ENCODE results near the gene CNTNAP2. TPM values are rescaled to one million over a fixed set of nuclear protein-coding genes. Genes with fewer than 3 reads are reported as not detected.

The CNTNAP2 gene
- total and polyA plus RNA-seq, 7 experiments from 2014 or later, result 0.02 to 0.48 (median 0.24) TPM; not detected in 2

- CTCF ChIA-PET, result interaction anchor here (0.7 to 1.2 kb wide), 2 partner anchors 10 to 13 kb away, joined by 3 to 4 read pairs; no protein-coding TSS in a partner anchor
- Mint-ChIP-seq H3K27me3 (peaks cover 0 to 16% (median 7%) of the 10 kb centered on the region in 5 donors), H3K27ac (no peak overlapping the region), H3K4me3 (no peak overlapping the region), H3K9me3 (no peaks in the 10 kb centered on the region), H3K4me1 (peaks cover 8 to 15% (median 9%) of the 10 kb centered on the region in 7 donors), H3K36me3 (no peaks in the 10 kb centered on the region)
- H3K4me1 ChIP-seq (ENCODE audit: control insufficient read depth in 2 of 2, insufficient read depth in 2 of 2, low read length in 2 of 2), result peaks cover 0 to 5% of the 10 kb centered on the region in 2 donors
- intact Hi-C loops (cut with micrococcal nuclease), result loop anchor here (5.0 to 10.0 kb wide), 2 partner anchors 264 to 1013 kb away; no protein-coding TSS in a partner anchor
- no peaks in the 10 kb centered on the region for H3K27me3 ChIP-seq (ENCODE audit: control insufficient read depth in 2 of 2, insufficient read depth in 2 of 2, low read length in 2 of 2)
- POLR2A ChIA-PET, result no interaction called here
- H3K4me3 ChIP-seq (ENCODE audit: low read length), result no peak overlapping the region
- ATAC-seq (no peak), DNase-seq (no peak)
- no peak overlapping the region for H3K27ac ChIP-seq (ENCODE audit: low read depth, low read length)
- no peaks in the 10 kb centered on the region for H3K9me3 ChIP-seq (ENCODE audit: control insufficient read depth in 2 of 3, low read length in 3 of 3)
- H3K36me3 ChIP-seq (ENCODE audit: control insufficient read depth in 2 of 3, insufficient read depth in 3 of 3, low read length in 3 of 3), result no peaks in the 10 kb centered on the region
These were observed 2144.0 kb downstream of the CNTNAP2 start for GRCh38 chr7:148260599-148260998.

- Histone ChIP-seq H3K27me3 (ENCODE audit: control insufficient read depth in 2 of 2, insufficient read depth in 2 of 2, low read length in 2 of 2) (no peaks in the 10 kb centered on the region), H3K27ac (ENCODE audit: low read depth, low read length) (no peak overlapping the region), H3K4me1 (ENCODE audit: control insufficient read depth in 2 of 2, insufficient read depth in 2 of 2, low read length in 2 of 2) (peaks cover 0 to 5% of the 10 kb centered on the region in 2 donors), H3K4me3 (ENCODE audit: low read length) (no peak overlapping the region), H3K36me3 (ENCODE audit: control insufficient read depth in 2 of 3, insufficient read depth in 3 of 3, low read length in 3 of 3) (no peaks in the 10 kb centered on the region), H3K9me3 (ENCODE audit: control insufficient read depth in 2 of 3, low read length in 3 of 3) (no peaks in the 10 kb centered on the region)
- ATAC-seq (no peak), DNase-seq (no peak)
- intact Hi-C loops (cut with micrococcal nuclease), result loop anchor here (5.0 to 10.0 kb wide), 2 partner anchors 263 to 1014 kb away; no protein-coding TSS in a partner anchor
- Mint-ChIP-seq H3K4me1 (peaks cover 8 to 15% (median 9%) of the 10 kb centered on the region in 7 donors), H3K27me3 (peaks cover 0 to 16% (median 7%) of the 10 kb centered on the region in 5 donors), H3K36me3 (no peaks in the 10 kb centered on the region), H3K4me3 (peak overlapping the region in 2 of 10 donors; percentile 14 to 46), H3K27ac (no peak overlapping the region), H3K9me3 (no peaks in the 10 kb centered on the region)
- CTCF ChIA-PET, result interaction anchor here (1.3 kb wide), 1 partner anchor 10 kb away, joined by 4 read pairs; no protein-coding TSS in a partner anchor
- POLR2A ChIA-PET, result no interaction called here
These were observed 2144.9 kb downstream of the CNTNAP2 start for GRCh38 chr7:148261523-148261922.

GRCh38 chr7:148261996-148262688, 2145.5 kb downstream of the CNTNAP2 start:
- H3K9me3 Mint-ChIP-seq, result no peaks in the 10 kb centered on the region
- peak; percentile 18 for ATAC-seq

GRCh38 chr7:148262721-148263229, 2146.2 kb downstream of the CNTNAP2 start:
- intact Hi-C loops (cut with micrococcal nuclease), result loop anchor here (5.0 to 10.0 kb wide), 2 partner anchors 262 to 1015 kb away; no protein-coding TSS in a partner anchor
- H3K27ac Mint-ChIP-seq, result no peak overlapping the region
- ATAC-seq, result peak; percentile 85

More at GRCh38 chr7:148261996-148262688, 2145.5 kb downstream of the CNTNAP2 start:
- Mint-ChIP-seq H3K27me3 (peaks cover 0 to 16% (median 7%) of the 10 kb centered on the region in 5 donors), H3K36me3 (no peaks in the 10 kb centered on the region), H3K4me1 (peaks cover 8 to 15% (median 9%) of the 10 kb centered on the region in 7 donors), H3K4me3 (peak overlapping the region in 8 of 10 donors; percentile 46 to 75 (median 62)), H3K27ac (no peak overlapping the region)
- intact Hi-C loops (cut with micrococcal nuclease), result loop anchor here (5.0 to 10.0 kb wide), 2 partner anchors 263 to 1015 kb away; no protein-coding TSS in a partner anchor
- H3K4me3 ChIP-seq (ENCODE audit: low read length), result no peak overlapping the region
- H3K27ac ChIP-seq (ENCODE audit: low read depth, low read length), result no peak overlapping the region
- ChIA-PET CTCF (interaction anchor here (0.8 to 1.3 kb wide), 2 partner anchors 9 to 188 kb away, joined by 3 to 4 read pairs; no protein-coding TSS in a partner anchor), POLR2A (no interaction called here)
- H3K36me3 ChIP-seq (ENCODE audit: control insufficient read depth in 2 of 3, insufficient read depth in 3 of 3, low read length in 3 of 3), result no peaks in the 10 kb centered on the region
- peaks cover 0 to 5% of the 10 kb centered on the region in 2 donors for H3K4me1 ChIP-seq (ENCODE audit: control insufficient read depth in 2 of 2, insufficient read depth in 2 of 2, low read length in 2 of 2)
- H3K27me3 ChIP-seq (ENCODE audit: control insufficient read depth in 2 of 2, insufficient read depth in 2 of 2, low read length in 2 of 2), result no peaks in the 10 kb centered on the region
- DNase-seq, result peak in 1 of 9 donors; percentile 1
- no peaks in the 10 kb centered on the region for H3K9me3 ChIP-seq (ENCODE audit: control insufficient read depth in 2 of 3, low read length in 3 of 3)

GRCh38 chr7:148264933-148265557, 2148.4 kb downstream of the CNTNAP2 start:
- Histone ChIP-seq H3K36me3 (ENCODE audit: control insufficient read depth in 2 of 3, insufficient read depth in 3 of 3, low read length in 3 of 3) (no peaks in the 10 kb centered on the region), H3K4me3 (ENCODE audit: low read length) (no peak overlapping the region), H3K9me3 (ENCODE audit: control insufficient read depth in 2 of 3, low read length in 3 of 3) (no peaks in the 10 kb centered on the region), H3K27me3 (ENCODE audit: control insufficient read depth in 2 of 2, insufficient read depth in 2 of 2, low read length in 2 of 2) (no peaks in the 10 kb centered on the region), H3K4me1 (ENCODE audit: control insufficient read depth in 2 of 2, insufficient read depth in 2 of 2, low read length in 2 of 2) (peaks cover 0 to 5% of the 10 kb centered on the region in 2 donors), H3K27ac (ENCODE audit: low read depth, low read length) (no peak overlapping the region)
- no peak overlapping the region for H3K27ac Mint-ChIP-seq
- H3K4me1 Mint-ChIP-seq, result peaks cover 8 to 15% (median 9%) of the 10 kb centered on the region in 7 donors
- peaks cover 0 to 16% (median 9%) of the 10 kb centered on the region in 5 donors for H3K27me3 Mint-ChIP-seq
- no peaks in the 10 kb centered on the region for H3K9me3 Mint-ChIP-seq
- intact Hi-C loops (cut with micrococcal nuclease), result loop anchor here (1.0 to 10.0 kb wide), 6 partner anchors 220 to 1018 kb away; no protein-coding TSS in a partner anchor
- ATAC-seq (no peak), DNase-seq (peak in 2 of 9 donors; percentile 4 to 13)
- ChIA-PET POLR2A (no interaction called here), CTCF (interaction anchor here (0.7 to 1.5 kb wide), 6 partner anchors 12 to 220 kb away, joined by 3 to 4 read pairs (median 3); no protein-coding TSS in a partner anchor)
- H3K36me3 Mint-ChIP-seq, result no peaks in the 10 kb centered on the region
- no peak overlapping the region for H3K4me3 Mint-ChIP-seq

More at GRCh38 chr7:148262721-148263229, 2146.2 kb downstream of the CNTNAP2 start:
- Histone ChIP-seq H3K36me3 (ENCODE audit: control insufficient read depth in 2 of 3, insufficient read depth in 3 of 3, low read length in 3 of 3) (no peaks in the 10 kb centered on the region), H3K9me3 (ENCODE audit: control insufficient read depth in 2 of 3, low read length in 3 of 3) (no peaks in the 10 kb centered on the region), H3K27me3 (ENCODE audit: control insufficient read depth in 2 of 2, insufficient read depth in 2 of 2, low read length in 2 of 2) (no peaks in the 10 kb centered on the region), H3K4me1 (ENCODE audit: control insufficient read depth in 2 of 2, insufficient read depth in 2 of 2, low read length in 2 of 2) (peaks cover 0 to 5% of the 10 kb centered on the region in 2 donors), H3K4me3 (ENCODE audit: low read length) (no peak overlapping the region), H3K27ac (ENCODE audit: low read depth, low read length) (no peak overlapping the region)
- peak overlapping the region; percentile 13 to 75 (median 60) for H3K4me3 Mint-ChIP-seq
- peaks cover 0 to 16% (median 7%) of the 10 kb centered on the region in 5 donors for H3K27me3 Mint-ChIP-seq
- H3K36me3 Mint-ChIP-seq, result no peaks in the 10 kb centered on the region
- peak; percentile 15 to 63 (median 44) for DNase-seq
- no peaks in the 10 kb centered on the region for H3K9me3 Mint-ChIP-seq
- ChIA-PET CTCF (interaction anchor here (0.8 to 1.3 kb wide), 3 partner anchors 8 to 222 kb away, joined by 3 to 4 read pairs (median 3); no protein-coding TSS in a partner anchor), POLR2A (no interaction called here)
- peaks cover 8 to 15% (median 9%) of the 10 kb centered on the region in 7 donors for H3K4me1 Mint-ChIP-seq

- intact Hi-C loops (cut with micrococcal nuclease), result loop anchor here (1.0 to 10.0 kb wide), 5 partner anchors 219 to 701 kb away; no protein-coding TSS in a partner anchor
These were observed 2149.3 kb downstream of the CNTNAP2 start for GRCh38 chr7:148265896-148266295.

More at GRCh38 chr7:148265896-148266295, 2149.3 kb downstream of the CNTNAP2 start:
- H3K9me3 Mint-ChIP-seq, result no peaks in the 10 kb centered on the region
- ChIA-PET POLR2A (no interaction called here), CTCF (interaction anchor here (0.7 to 1.1 kb wide), 3 partner anchors 11 to 219 kb away, joined by 3 read pairs; no protein-coding TSS in a partner anchor)
- ATAC-seq (no peak), DNase-seq (no peak)
- H3K4me3 ChIP-seq (ENCODE audit: low read length), result no peak overlapping the region
- peaks cover 0 to 16% (median 9%) of the 10 kb centered on the region in 5 donors for H3K27me3 Mint-ChIP-seq
- H3K36me3 Mint-ChIP-seq, result no peaks in the 10 kb centered on the region
- no peak overlapping the region for H3K27ac Mint-ChIP-seq
- no peak overlapping the region for H3K27ac ChIP-seq (ENCODE audit: low read depth, low read length)
- no peaks in the 10 kb centered on the region for H3K36me3 ChIP-seq (ENCODE audit: control insufficient read depth in 2 of 3, insufficient read depth in 3 of 3, low read length in 3 of 3)
- H3K4me3 Mint-ChIP-seq, result no peak overlapping the region
- H3K9me3 ChIP-seq (ENCODE audit: control insufficient read depth in 2 of 3, low read length in 3 of 3), result no peaks in the 10 kb centered on the region
- H3K27me3 ChIP-seq (ENCODE audit: control insufficient read depth in 2 of 2, insufficient read depth in 2 of 2, low read length in 2 of 2), result no peaks in the 10 kb centered on the region
- H3K4me1 Mint-ChIP-seq, result peaks cover 8 to 15% (median 9%) of the 10 kb centered on the region in 7 donors
- H3K4me1 ChIP-seq (ENCODE audit: control insufficient read depth in 2 of 2, insufficient read depth in 2 of 2, low read length in 2 of 2), result peaks cover 0 to 5% of the 10 kb centered on the region in 2 donors
